ENCODE measurements around the gene PGAP6. TPM values are rescaled to one million over a fixed set of nuclear protein-coding genes. Genes with fewer than 3 reads are reported as not detected.
A peak's percentile ranks its signal among the peaks of the same experiment; 100 is the strongest.
"Not testable (repeated sequence)": the region's sequence is repeated elsewhere in the genome, so short reads cannot be mapped to it uniquely, and the experiment has no call there.

PGAP6 gene
- total RNA-seq, 1 donor from 2014 or later: 66.6 TPM

GRCh38 chr16:351804-352520 lies 29.8 kb downstream of the PGAP6 start:
- DNase-seq (ENCODE audit: low read depth in 2 of 2): peak in 1 of 2 donors; percentile 30

- no peak for DNase-seq (ENCODE audit: low read depth in 2 of 2)
Observed at GRCh38 chr16:350203-350602, 31.6 kb downstream of the PGAP6 start.

- no peak for DNase-seq (ENCODE audit: low read depth in 2 of 2)
Observed at GRCh38 chr16:349211-349610, 32.6 kb downstream of the PGAP6 start.

- DNase-seq (ENCODE audit: low read depth in 2 of 2): not testable (repeated sequence)
Observed at GRCh38 chr16:348495-348894, 33.3 kb downstream of the PGAP6 start.

- no peak for DNase-seq (ENCODE audit: low read depth in 2 of 2)
Observed at GRCh38 chr16:347203-347602, 34.6 kb downstream of the PGAP6 start.

- DNase-seq (ENCODE audit: low read depth in 2 of 2): no peak
Observed at GRCh38 chr16:346587-346986, 35.2 kb downstream of the PGAP6 start.

GRCh38 chr16:345772-346171 lies 36.0 kb downstream of the PGAP6 start:
- no peak for DNase-seq (ENCODE audit: low read depth in 2 of 2)

- no peak for DNase-seq (ENCODE audit: low read depth in 2 of 2)
Observed at GRCh38 chr16:342455-343213, 39.1 kb downstream of the PGAP6 start.

GRCh38 chr16:341974-342336 lies 39.8 kb downstream of the PGAP6 start:
- not testable (repeated sequence) for DNase-seq (ENCODE audit: low read depth in 2 of 2)

- not testable (repeated sequence) for DNase-seq (ENCODE audit: low read depth in 2 of 2)
Observed at GRCh38 chr16:341095-341973, 40.4 kb downstream of the PGAP6 start.

GRCh38 chr16:340370-341091 lies 41.2 kb downstream of the PGAP6 start:
- DNase-seq (ENCODE audit: low read depth in 2 of 2): no peak

GRCh38 chr16:339680-340079 lies 42.1 kb downstream of the PGAP6 start:
- no peak for DNase-seq (ENCODE audit: low read depth in 2 of 2)

- no peak for DNase-seq (ENCODE audit: low read depth in 2 of 2)
Observed at GRCh38 chr16:337975-338575, 43.7 kb downstream of the PGAP6 start.

- no peak for DNase-seq (ENCODE audit: low read depth in 2 of 2)
Observed at GRCh38 chr16:337437-337836, 44.3 kb downstream of the PGAP6 start.

- no peak for DNase-seq (ENCODE audit: low read depth in 2 of 2)
Observed at GRCh38 chr16:336269-336668, 45.5 kb downstream of the PGAP6 start.

GRCh38 chr16:334861-335632 lies 46.7 kb downstream of the PGAP6 start:
- not testable (repeated sequence) for DNase-seq (ENCODE audit: low read depth in 2 of 2)

- DNase-seq (ENCODE audit: low read depth in 2 of 2): not testable (repeated sequence)
Observed at GRCh38 chr16:334164-334832, 47.5 kb downstream of the PGAP6 start.

- no peak for DNase-seq (ENCODE audit: low read depth in 2 of 2)
Observed at GRCh38 chr16:333406-334094, 48.2 kb downstream of the PGAP6 start.
